ENCODE results near the gene GLRX5. TPM values are rescaled to one million over a fixed set of nuclear protein-coding genes. Genes with fewer than 3 reads are reported as not detected.

The GLRX5 gene
- total RNA-seq, 5 donors from 2014 or later (not counting 1 experiment from before 2014, with no cell fraction given) = 15.4 to 24.2 (median 16.0) TPM

DNA sequence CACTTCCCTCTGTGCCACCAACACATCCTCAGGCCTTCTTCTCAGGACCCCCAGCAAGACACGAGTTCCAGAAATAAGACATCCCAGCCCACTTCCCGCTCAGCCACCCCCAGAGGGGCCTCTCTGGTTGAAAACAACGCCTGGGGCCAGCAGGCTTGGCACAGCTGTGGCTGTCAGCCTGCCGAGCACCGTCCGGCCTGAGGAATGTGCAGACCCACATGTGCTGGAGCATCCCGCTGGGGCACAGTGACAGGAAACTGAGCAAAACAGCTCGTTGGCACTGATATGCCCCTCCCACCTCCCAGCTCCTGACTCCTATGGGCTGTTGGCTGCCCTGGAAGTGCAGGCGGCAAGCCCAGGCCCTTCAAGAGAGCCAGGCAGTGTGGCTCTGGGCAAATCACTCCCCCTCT is 19.8 kb upstream of the GLRX5 start:
- Mint-ChIP-seq H3K4me3 (peak overlapping the region; percentile 84 to 90 (median 88)), H3K4me1 (peaks cover 69 to 80% (median 74%) of the 10 kb centered on the region in 3 donors), H3K27ac (peak overlapping the region; percentile 86 to 92), H3K9me3 (no peaks in the 10 kb centered on the region), H3K36me3 (peaks cover 13% of the 10 kb centered on the region), H3K27me3 (no peaks in the 10 kb centered on the region)
- DNase-seq (peak in 1 of 35 experiments; percentile 39), ATAC-seq (replicated peaks in 1 of 4) (no peak)
- H3K27ac ChIP-seq (ENCODE audit: low read length) = peak overlapping the region; percentile 76
- no peaks in the 10 kb centered on the region for H3K27me3 ChIP-seq (replicated peaks in 1 of 2; ENCODE audit: control insufficient read depth in 2 of 2, extremely low read depth in 1 of 2, insufficient read depth in 2 of 2, low read length in 1 of 2)
- POLR2A ChIA-PET = interaction anchor here (0.6 to 0.9 kb wide), 2 partner anchors 46 to 52 kb away, joined by 3 to 8 read pairs; no protein-coding TSS in a partner anchor
- H3K9me3 ChIP-seq = no peaks in the 10 kb centered on the region
- peak overlapping the region; percentile 63 to 77 for H3K4me3 ChIP-seq (ENCODE audit: control insufficient read depth in 1 of 2, extremely low read depth in 1 of 2, low read length in 1 of 2)
- WGBS (ENCODE audit: insufficient coverage) = 13% methylated on average over 6 of the region's 9 CpGs
- H3K36me3 ChIP-seq (ENCODE audit: control insufficient read depth in 2 of 2, extremely low read depth in 1 of 2, insufficient read depth in 1 of 2, low read length in 1 of 2) = peaks cover 0 to 8% of the 10 kb centered on the region in 2 donors
- CTCF ChIA-PET = interaction anchor here in 1 of 2 donors (1.3 to 2.8 kb wide), 2 partner anchors 12 to 73 kb away, joined by 5 to 20 read pairs; no protein-coding TSS in a partner anchor
- peaks cover 25 to 62% of the 10 kb centered on the region in 2 experiments for H3K4me1 ChIP-seq (ENCODE audit: control insufficient read depth in 1 of 2, extremely low read depth in 1 of 2, insufficient read depth in 2 of 2, low read length in 2 of 2)

DNA sequence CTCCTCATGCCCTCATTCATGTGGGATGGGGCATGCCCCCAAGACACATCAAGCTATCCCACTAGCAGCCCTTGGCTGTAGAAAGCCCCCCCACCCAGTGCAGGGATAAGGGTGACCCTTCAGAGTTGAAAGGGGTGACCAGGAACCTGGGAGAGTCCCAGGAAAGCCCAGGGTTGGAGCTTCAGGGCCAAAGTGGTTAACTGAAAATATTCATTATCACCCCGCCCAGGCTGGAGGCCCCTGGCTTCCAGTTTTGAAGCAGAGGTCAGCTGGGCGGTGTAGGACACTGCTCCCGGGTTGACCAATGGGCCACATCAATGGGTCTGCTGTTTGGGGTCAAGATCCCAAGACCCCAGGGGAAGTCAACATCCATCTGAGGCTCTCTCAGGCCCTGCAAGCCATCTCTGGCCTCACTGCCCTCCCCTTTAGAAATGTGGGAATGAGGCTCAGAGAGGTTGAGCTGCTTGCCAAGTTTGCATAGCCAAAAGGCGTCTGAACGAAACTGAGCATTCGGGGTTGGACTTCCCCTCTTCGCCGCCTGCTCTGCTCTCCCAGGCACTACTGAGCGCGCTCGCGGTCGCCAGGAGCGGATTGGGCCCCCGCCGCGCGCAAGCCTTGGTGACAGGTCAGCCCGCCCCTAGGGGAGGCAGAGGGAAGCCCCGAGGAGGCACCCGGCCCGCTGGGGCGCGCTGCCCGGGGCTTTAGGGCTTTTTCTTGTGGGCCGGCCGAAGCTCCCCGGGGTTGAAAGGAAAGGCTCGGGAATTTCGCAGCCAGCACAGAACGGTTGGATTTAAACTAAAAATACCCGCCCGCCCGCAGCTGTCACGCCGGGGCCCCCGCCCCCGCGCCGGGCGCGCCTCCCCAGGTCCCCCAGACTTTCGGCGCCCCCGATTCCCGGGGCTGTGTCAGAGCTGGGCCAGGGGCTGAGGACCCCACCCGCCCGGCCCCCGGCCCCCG is 19.0 kb upstream of the GLRX5 start:
- Histone ChIP-seq H3K9me3 (no peaks in the 10 kb centered on the region), H3K4me1 (ENCODE audit: control insufficient read depth in 1 of 2, extremely low read depth in 1 of 2, insufficient read depth in 2 of 2, low read length in 2 of 2) (peaks cover 31 to 70% of the 10 kb centered on the region in 2 experiments), H3K4me3 (ENCODE audit: control insufficient read depth in 1 of 2, extremely low read depth in 1 of 2, low read length in 1 of 2) (peak overlapping the region; percentile 63 to 77), H3K27ac (ENCODE audit: low read length) (peak overlapping the region; percentile 76), H3K36me3 (ENCODE audit: control insufficient read depth in 2 of 2, extremely low read depth in 1 of 2, insufficient read depth in 1 of 2, low read length in 1 of 2) (peaks cover 0 to 3% of the 10 kb centered on the region in 2 donors), H3K27me3 (replicated peaks in 1 of 2; ENCODE audit: control insufficient read depth in 2 of 2, extremely low read depth in 1 of 2, insufficient read depth in 2 of 2, low read length in 1 of 2) (no peaks in the 10 kb centered on the region)
- peak overlapping the region; percentile 91 to 92 for H3K27ac Mint-ChIP-seq
- ATAC-seq (replicated peaks in 1 of 4) (peak; percentile 78 to 92 (median 80)), DNase-seq (peak; percentile 61 to 92 (median 81))
- peak overlapping the region; percentile 84 to 90 (median 88) for H3K4me3 Mint-ChIP-seq
- 4% methylated on average over 31 of the region's 50 CpGs for WGBS (ENCODE audit: insufficient coverage)
- H3K4me1 Mint-ChIP-seq = peaks cover 67 to 77% (median 73%) of the 10 kb centered on the region in 3 donors
- H3K36me3 Mint-ChIP-seq = peaks cover 10% of the 10 kb centered on the region
- no peaks in the 10 kb centered on the region for H3K27me3 Mint-ChIP-seq
- ChIA-PET CTCF (interaction anchor here (0.5 to 2.8 kb wide), 9 partner anchors 10 to 827 kb away, joined by 3 to 20 read pairs (median 5); no protein-coding TSS in a partner anchor), POLR2A (interaction anchor here (0.6 to 0.9 kb wide), 4 partner anchors 18 to 353 kb away, joined by 3 to 8 read pairs (median 3); no protein-coding TSS in a partner anchor)
- no peaks in the 10 kb centered on the region for H3K9me3 Mint-ChIP-seq

DNA sequence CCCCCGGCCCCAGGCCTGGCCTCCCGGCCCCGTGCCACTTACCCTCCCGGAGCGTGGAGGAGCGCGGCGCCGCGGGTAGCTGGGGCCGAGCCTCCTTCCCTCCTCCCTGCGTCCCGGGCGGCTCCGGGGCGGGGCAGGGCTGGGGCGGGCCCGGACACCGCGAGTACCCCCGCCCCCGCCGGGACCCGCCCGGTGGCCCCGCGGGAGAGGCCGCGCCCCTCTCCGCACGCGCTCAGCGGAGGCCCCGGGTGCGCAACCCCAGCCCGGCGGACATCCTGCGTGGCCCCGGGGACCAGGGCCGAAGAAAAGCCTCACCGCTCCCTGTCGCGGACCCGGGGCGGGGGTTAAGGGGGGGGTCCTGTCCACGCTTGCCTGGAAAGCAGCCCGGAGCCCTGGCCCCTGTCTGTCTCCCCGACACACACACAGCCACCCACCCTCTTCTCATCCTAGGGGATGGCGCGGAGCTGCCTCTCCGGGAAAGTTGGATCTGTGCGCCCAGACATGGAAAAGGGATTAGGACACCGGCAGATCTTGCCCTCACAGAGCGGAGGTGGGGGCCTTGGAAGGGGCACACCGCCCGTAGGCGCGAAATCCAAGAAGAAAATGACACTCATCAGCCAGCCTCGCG is 18.2 kb upstream of the GLRX5 start, which contains the start of gene SYNE3:
TSS of gene SYNE3 (minus strand) at position 97 of the 628 bp plus-strand sequence. CDS start 40,829 bp downstream, outside the sequence.
- Mint-ChIP-seq H3K27ac (peak within 1 kb of the TSS; percentile 100), H3K4me3 (peak within 1 kb of the TSS; percentile 84 to 90 (median 88)), H3K9me3 (no peaks in the 10 kb centered on the region), H3K27me3 (no peaks in the 10 kb centered on the region), H3K4me1 (peaks cover 66 to 78% (median 72%) of the 10 kb centered on the region in 3 donors), H3K36me3 (peaks cover 7% of the 10 kb centered on the region)
- DNase-seq = peak in 20 of 35 experiments; percentile 19 to 73 (median 33)
- ChIA-PET POLR2A (interaction anchor here in 1 of 2 donors (0.9 kb wide), 1 partner anchor 18 kb away, joined by 3 read pairs; no protein-coding TSS in a partner anchor), CTCF (interaction anchor here (0.6 to 2.8 kb wide), 9 partner anchors 9 to 781 kb away, joined by 3 to 20 read pairs (median 5); no protein-coding TSS in a partner anchor)
- H3K4me1 ChIP-seq (ENCODE audit: control insufficient read depth in 1 of 2, extremely low read depth in 1 of 2, insufficient read depth in 2 of 2, low read length in 2 of 2) = peaks cover 31 to 77% of the 10 kb centered on the region in 2 experiments
- H3K27ac ChIP-seq (ENCODE audit: low read length) = peak within 1 kb of the TSS; percentile 87
- 11% methylated on average over 41 of the region's 60 CpGs for WGBS (ENCODE audit: insufficient coverage)
- peak; percentile 67 to 75 (median 72) for ATAC-seq (replicated peaks in 1 of 4)
- H3K36me3 ChIP-seq (ENCODE audit: control insufficient read depth in 2 of 2, extremely low read depth in 1 of 2, insufficient read depth in 1 of 2, low read length in 1 of 2) = no peaks in the 10 kb centered on the region
- peak within 1 kb of the TSS; percentile 63 to 77 for H3K4me3 ChIP-seq (ENCODE audit: control insufficient read depth in 1 of 2, extremely low read depth in 1 of 2, low read length in 1 of 2)
- no peaks in the 10 kb centered on the region for H3K27me3 ChIP-seq (replicated peaks in 1 of 2; ENCODE audit: control insufficient read depth in 2 of 2, extremely low read depth in 1 of 2, insufficient read depth in 2 of 2, low read length in 1 of 2)
- H3K9me3 ChIP-seq = no peaks in the 10 kb centered on the region

DNA sequence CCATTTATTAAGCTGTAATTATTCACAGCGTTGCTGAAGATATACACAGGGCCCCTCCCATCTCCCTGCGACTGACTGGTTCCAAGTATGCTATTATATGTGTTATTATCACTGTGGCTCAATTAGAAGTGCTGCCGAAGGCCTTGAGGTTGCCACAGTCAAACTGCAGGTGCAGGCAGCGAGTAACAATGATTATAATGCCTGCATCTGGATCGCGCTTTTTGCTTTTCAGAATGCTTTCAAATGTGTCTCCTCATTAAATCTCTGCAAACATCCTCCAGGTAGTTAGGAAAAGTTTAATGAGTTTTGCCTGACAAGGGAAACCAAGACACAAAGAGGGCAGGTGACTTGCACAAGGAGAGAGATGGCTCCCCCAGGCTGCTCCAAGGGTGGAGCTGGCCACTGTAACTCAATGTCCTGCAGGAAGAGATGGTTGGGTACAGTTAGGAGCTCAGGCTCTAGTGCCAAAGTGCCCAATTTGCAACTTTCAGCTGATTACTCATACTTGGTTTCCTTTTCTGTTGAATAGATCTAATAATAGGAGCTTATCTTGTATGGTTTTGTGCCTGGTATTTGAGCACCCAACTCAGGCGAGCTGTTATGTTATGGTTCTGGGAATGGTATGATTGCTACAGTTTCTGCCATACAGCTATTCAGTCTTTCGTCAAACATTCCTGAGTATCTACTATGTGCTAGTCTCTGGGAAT is 16.7 kb upstream of the GLRX5 start:
- no CpG with 5 or more reads among the region's 8 CpGs for WGBS (ENCODE audit: insufficient coverage)
- ChIA-PET CTCF (interaction anchor here in 1 of 2 donors (0.7 to 1.1 kb wide), 3 partner anchors 9 to 19 kb away, joined by 3 to 10 read pairs (median 3); partner anchors contain the start of gene GLRX5), POLR2A (interaction anchor here in 1 of 2 donors (0.6 to 0.9 kb wide), 4 partner anchors 8 to 66 kb away, joined by 3 to 6 read pairs (median 4); no protein-coding TSS in a partner anchor)
- DNase-seq (peak in 1 of 35 experiments; percentile 31), ATAC-seq (replicated peaks in 1 of 4) (no peak)
- no peak overlapping the region for H3K4me3 ChIP-seq (ENCODE audit: control insufficient read depth in 1 of 2, extremely low read depth in 1 of 2, low read length in 1 of 2)
- Mint-ChIP-seq H3K36me3 (peaks cover under 1% of the 10 kb centered on the region), H3K4me3 (peak overlapping the region; percentile 75 to 80 (median 77)), H3K27me3 (no peaks in the 10 kb centered on the region), H3K27ac (peak overlapping the region; percentile 100), H3K9me3 (no peaks in the 10 kb centered on the region), H3K4me1 (peaks cover 74 to 85% (median 78%) of the 10 kb centered on the region in 3 donors)
- H3K27me3 ChIP-seq (replicated peaks in 1 of 2; ENCODE audit: control insufficient read depth in 2 of 2, extremely low read depth in 1 of 2, insufficient read depth in 2 of 2, low read length in 1 of 2) = no peaks in the 10 kb centered on the region
- H3K27ac ChIP-seq (ENCODE audit: low read length) = peak overlapping the region; percentile 87
- H3K4me1 ChIP-seq (ENCODE audit: control insufficient read depth in 1 of 2, extremely low read depth in 1 of 2, insufficient read depth in 2 of 2, low read length in 2 of 2) = peaks cover 44 to 90% of the 10 kb centered on the region in 2 experiments
- H3K36me3 ChIP-seq (ENCODE audit: control insufficient read depth in 2 of 2, extremely low read depth in 1 of 2, insufficient read depth in 1 of 2, low read length in 1 of 2) = no peaks in the 10 kb centered on the region
- H3K9me3 ChIP-seq = no peaks in the 10 kb centered on the region

DNA sequence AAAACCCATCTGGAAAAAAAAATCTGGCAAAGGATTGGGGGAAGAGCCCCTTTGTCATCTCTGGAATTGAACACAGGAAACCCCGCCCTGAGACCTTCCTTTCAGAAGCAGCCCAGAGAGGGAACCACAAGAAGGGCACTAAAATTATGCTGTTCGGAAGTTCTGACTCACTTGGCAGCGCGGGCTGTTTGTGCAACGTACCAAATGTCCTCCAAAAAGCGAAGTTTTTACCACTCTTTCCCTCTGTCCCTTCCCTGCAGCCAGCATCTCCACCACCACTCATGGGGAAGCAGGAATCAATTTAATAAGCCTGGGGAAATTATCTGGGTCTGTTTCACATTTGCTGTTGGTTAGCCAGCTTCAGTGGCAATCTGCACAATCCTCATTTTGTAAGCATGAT is 15.2 kb upstream of the GLRX5 start:
- Mint-ChIP-seq H3K27ac (peak overlapping the region; percentile 100), H3K27me3 (no peaks in the 10 kb centered on the region), H3K9me3 (no peaks in the 10 kb centered on the region), H3K4me1 (peaks cover 81 to 86% (median 82%) of the 10 kb centered on the region in 3 donors), H3K36me3 (no peaks in the 10 kb centered on the region), H3K4me3 (peak overlapping the region; percentile 56 to 75 (median 73))
- Histone ChIP-seq H3K27me3 (replicated peaks in 1 of 2; ENCODE audit: control insufficient read depth in 2 of 2, extremely low read depth in 1 of 2, insufficient read depth in 2 of 2, low read length in 1 of 2) (no peaks in the 10 kb centered on the region), H3K4me3 (ENCODE audit: control insufficient read depth in 1 of 2, extremely low read depth in 1 of 2, low read length in 1 of 2) (peak overlapping the region; percentile 8 to 19), H3K27ac (ENCODE audit: low read length) (peak overlapping the region; percentile 87), H3K9me3 (no peaks in the 10 kb centered on the region), H3K36me3 (ENCODE audit: control insufficient read depth in 2 of 2, extremely low read depth in 1 of 2, insufficient read depth in 1 of 2, low read length in 1 of 2) (no peaks in the 10 kb centered on the region), H3K4me1 (ENCODE audit: control insufficient read depth in 1 of 2, extremely low read depth in 1 of 2, insufficient read depth in 2 of 2, low read length in 2 of 2) (peaks cover 59 to 91% of the 10 kb centered on the region in 2 experiments)
- 0% methylated on average over 1 of the region's 6 CpGs for WGBS (ENCODE audit: insufficient coverage)
- ChIA-PET POLR2A (no interaction called here), CTCF (interaction anchor here (0.6 to 2.1 kb wide), 5 partner anchors 9 to 1043 kb away, joined by 3 to 10 read pairs (median 3); no protein-coding TSS in a partner anchor)
- DNase-seq (peak in 24 of 35 experiments; percentile 14 to 75 (median 36)), ATAC-seq (replicated peaks in 1 of 4) (peak; percentile 24 to 42 (median 32))
